Measurements from ENCODE around the gene NME7.
"Not testable (repeated sequence)": the region's sequence is repeated elsewhere in the genome, so short reads cannot be mapped to it uniquely, and the experiment has no call there.

Gene NME7

DNA sequence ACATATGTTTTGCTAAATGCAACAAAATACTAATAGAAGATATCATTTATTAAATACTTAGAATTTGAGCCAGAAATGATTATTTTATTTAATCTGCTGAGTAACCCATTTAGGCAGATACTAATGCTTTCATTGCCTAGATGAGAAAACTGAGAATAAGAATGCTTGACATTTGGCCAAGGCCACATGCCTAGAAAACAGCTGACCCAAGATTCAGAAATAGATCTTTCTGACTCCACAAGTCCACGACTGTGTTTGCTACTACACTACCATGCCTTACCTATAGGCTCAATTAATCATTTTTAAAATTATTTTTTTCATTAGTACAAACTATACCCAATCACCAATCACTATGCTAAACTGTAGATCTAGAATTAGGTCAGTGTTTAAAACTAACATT lies 131.5 kb downstream of the NME7 start:
- no peak overlapping the region for H3K4me3 ChIP-seq (ENCODE audit: low read depth, low read length)

DNA sequence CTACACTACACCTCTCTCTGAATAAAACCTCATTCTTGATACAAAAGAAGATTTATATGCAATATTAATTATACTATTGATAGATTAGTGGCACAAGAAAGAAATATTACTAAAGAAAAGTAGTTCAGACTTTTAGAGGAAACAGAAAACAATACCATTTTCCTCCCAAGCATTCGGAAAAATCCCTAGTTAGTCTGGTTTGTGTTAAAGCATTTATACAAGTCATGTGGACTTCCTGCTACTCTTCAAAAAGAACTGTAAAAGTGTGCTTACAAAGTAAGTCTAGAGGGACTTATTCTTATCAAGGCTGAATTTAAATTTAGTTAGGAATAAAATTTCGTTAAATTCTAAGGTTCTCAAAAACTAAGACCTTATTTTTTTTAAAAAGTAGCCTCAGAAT lies 132.0 kb downstream of the NME7 start:
- no peak overlapping the region for H3K4me3 ChIP-seq (ENCODE audit: low read depth, low read length)

DNA sequence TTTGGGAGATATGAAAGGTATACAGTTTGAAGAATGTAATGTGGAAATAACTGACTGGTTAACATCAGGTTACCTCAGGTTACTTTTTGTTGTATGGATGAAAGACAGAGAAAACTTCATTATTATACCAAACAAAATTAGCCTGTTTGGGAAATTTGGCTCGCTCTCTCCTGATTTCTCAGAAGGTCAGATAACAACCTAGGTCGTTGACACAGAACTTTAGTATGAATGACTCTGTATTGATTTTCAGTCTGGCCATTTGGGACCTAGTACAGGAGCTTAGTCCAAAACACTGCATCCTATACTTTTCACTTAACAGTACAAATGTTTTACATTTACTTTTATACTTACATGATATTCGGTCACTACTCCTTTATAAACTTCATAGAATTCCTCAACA lies 132.8 kb downstream of the NME7 start:
- H3K4me3 ChIP-seq (ENCODE audit: low read depth, low read length) = no peak overlapping the region

DNA sequence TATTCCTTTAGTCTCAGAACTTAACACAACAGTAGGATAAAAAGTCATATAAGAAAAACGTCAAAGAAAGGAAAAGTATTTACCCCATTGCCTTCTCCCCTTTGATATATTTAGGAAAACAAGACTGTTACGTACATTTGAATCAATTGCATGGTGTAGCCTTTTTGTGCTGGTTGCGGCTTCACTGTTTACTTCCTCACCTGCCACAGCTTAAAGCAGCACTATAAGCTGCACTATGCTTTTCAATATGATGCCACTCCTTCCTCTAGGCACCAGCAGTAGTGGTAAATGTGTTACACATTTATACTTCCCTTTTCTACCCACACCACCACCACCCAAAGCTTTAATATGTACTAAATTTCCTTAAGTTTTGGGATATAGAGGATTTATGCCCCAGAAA lies 150.0 kb downstream of the NME7 start:
- no peak overlapping the region for H3K4me3 ChIP-seq (ENCODE audit: low read depth, low read length)

DNA sequence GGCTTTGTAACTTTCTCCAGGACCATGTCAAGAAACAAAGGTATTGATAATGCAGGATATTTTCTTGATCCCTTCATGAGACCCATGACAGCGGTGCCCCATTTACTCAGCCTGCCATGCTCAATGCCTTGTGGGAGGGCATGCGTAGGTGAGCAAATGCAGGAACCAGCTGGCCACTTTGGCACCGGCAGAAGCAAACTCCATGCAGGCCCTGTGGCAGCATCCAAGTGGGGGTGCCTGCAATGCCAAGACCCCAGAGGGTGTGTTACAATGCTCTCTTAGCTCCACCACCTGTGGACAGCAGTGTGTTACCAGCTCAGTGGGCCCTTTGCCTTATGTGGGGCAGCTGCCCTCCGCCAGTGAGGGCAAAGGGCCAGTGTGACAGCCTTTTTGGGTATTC lies 153.0 kb downstream of the NME7 start:
- no peak overlapping the region for H3K4me3 ChIP-seq (ENCODE audit: low read depth, low read length)

DNA sequence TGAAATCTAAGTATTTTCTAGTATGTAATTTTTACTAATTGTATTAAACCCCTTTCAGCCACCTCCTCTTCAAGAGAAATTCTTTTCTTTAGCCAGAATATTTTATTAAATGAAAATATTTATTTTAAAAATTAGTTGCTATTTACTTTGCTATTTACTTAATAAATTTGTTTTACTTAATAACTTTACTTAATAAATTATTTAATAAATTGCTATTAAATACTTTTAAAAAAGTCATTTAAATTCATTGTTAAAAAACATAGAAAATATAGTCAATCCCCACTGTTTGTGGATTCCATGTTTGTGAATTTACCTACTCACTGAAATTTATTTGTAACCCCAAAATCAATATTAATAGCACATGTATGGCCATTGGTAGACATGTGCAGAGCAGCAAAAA lies 155.5 kb downstream of the NME7 start:
- H3K4me3 ChIP-seq (ENCODE audit: low read depth, low read length) = no peak overlapping the region

DNA sequence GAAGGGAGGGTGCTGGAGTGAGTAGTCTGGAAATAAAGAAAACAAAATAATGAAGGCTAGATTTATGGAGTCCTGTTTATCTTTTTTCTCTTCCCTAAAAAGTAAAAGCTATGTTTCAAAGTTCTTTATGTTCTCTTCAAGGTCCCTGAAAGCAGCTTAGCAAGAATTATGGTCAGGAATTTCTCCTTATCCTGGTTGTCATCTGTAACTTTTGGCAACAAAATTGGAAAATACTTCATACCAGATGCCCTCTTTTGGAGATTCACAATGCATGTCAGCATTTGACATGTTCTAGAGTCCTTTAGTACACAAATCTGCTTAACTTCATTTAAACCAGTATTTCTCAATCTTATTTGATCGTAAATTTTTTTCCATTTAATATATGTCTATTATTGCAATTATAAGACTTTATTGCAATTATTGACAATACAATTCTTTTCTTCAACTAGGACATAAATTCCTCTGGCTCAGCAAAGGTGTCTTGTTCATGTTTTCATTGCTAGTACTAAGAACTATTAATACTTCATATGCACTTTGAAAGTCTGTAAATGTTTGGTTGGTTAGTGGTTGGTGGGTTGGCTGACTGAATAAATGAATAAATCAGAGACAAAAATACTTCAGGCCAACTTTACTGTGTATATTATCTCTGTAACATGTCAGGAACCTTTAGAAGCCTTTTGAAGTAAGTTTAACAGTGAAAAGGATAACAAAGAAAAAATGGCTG lies 159.6 kb downstream of the NME7 start:
- no peak overlapping the region for H3K4me3 ChIP-seq (ENCODE audit: low read depth, low read length)

DNA sequence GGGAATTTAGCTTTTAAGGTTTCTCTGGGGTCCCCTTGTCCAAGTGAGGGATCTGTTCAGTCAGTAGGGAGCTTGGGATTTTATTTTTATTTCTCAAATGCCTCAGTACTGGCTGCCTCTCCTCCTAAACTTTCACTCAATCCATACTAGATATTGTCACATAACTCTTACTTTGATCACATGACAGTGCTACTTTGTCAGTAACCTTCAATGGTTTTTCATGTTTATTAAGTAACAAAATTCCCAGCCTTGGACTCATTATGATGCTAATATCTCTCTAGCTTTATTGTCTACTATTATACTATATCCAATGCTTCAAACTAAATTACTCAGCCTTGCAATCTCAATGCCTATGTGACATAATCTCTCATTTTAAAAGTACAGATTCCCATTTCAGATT lies 163.4 kb downstream of the NME7 start:
- no peak overlapping the region for H3K4me3 ChIP-seq (ENCODE audit: low read depth, low read length)

DNA sequence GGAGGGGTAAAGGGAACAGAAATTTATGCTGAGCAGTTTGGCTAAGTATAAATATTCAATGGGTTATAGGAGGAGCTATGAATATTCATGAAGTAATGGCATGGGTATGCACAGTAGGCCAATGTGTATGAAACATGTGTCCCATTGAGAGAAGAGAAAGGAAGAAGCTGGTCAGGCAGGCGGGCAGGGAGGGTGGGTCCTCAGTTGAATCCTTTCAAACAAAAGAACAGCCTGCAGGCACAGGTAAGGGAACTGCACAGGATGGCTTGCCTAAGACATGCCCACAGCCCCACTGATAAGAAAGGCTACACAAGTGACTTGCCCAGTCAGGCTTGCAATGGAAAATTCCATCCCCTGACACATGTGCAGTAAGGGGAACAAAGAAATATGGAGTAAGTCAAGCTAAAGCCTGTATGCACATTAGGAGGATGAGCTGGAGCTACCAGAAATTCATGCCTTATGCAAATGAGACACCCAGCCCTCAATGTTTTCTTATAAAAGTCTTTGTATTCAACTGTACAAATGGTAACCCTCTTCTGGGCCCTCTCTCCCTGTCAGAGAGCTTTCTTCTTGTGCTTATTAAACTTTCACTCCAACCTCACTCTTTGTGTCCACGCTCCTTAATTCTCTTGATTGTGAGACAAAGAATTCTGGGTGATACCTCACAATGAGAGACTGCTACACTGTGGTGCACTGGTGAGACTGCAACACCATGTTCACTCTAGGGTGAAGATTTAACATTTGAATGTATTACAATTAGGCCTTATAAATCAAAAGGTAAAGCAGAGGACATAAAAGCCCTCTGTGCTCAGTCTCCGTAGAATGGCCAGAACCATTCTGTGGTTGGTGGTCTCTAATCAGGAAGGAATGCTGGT lies 164.6 kb downstream of the NME7 start:
- H3K4me3 ChIP-seq (ENCODE audit: low read depth, low read length) = no peak overlapping the region

DNA sequence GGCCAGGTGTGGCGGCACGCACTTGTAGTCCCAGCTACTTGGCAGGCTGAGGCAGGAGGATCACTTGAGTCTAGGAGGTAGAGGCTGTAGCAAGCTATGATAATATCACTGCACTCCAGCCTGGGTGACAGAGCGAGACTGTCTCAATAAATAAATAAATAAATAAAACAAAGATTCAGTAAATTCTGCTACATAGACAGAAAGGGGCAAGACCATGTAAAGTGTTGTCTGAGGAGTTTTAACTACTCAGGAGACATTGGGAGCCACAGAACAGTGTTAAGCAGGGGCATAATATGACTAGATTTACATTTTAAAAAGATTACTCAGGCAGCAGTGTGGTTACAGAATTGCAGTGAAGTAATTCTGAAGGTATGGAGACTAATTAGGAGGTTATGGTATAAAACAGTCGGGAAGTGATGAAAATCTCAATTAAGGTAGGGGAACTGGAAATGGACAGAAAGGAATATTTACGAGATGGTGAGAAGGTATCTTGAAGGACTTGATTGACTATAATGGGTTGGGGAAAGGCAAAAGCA lies 166.4 kb downstream of the NME7 start:
- H3K4me3 ChIP-seq (ENCODE audit: low read depth, low read length) = no peak overlapping the region

DNA sequence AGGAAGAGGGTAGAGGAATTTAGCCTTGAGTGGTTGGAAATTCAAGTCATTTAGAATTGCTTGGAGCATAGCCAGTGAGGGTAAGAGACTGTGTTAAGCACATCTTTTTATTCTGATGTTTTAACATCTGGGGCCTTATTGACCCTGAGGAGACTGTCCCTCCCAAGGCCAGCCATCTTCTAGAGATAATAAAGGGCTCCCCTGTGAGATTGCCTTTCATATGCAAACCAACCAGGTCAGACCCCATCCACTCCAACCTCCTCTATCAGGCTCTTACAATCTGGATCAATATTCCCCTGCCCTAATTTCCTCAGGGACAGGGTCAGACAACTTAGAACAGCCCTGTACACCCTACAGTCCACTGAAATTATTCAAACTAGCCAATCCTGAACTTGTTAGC lies 167.3 kb downstream of the NME7 start:
- no peak overlapping the region for H3K4me3 ChIP-seq (ENCODE audit: low read depth, low read length)

DNA sequence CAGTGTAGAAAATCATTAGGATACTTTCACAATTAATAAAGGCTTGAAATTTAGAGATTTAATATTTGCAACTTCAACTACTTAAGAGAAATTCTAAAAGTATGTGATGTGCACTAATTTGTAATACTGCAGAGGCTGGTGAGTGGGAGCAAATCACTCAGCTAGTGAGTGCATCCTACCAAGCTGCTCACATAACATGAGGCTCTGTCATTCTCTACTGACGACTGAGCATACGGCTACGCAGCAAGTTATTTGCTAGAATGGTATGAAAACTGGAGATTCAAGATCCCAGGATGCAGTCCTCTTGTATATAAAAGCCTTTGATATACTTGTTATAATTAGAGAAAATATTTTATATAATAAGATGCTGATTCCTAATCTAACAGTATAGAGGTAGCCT lies 171.0 kb downstream of the NME7 start:
- no peak overlapping the region for H3K4me3 ChIP-seq (ENCODE audit: low read depth, low read length)

DNA sequence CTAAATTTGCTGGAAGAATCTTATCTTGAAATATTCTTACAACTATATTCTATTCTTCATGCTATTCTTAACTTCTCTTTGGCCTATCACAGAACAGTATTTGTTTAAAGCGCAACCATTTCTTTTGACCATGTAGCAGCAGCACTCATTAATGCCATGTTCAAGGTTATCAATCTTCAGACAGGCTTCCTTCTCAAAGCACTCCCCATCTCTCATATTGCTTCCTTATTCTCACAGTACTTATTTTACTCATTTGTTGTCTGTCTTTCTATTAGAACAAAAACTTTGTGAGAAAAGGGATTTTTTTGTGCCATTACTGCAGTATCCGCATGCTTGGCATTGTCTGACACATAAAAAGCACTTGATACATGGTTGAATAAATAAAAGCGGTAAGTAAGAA lies 171.4 kb downstream of the NME7 start:
- H3K4me3 ChIP-seq (ENCODE audit: low read depth, low read length) = no peak overlapping the region

DNA sequence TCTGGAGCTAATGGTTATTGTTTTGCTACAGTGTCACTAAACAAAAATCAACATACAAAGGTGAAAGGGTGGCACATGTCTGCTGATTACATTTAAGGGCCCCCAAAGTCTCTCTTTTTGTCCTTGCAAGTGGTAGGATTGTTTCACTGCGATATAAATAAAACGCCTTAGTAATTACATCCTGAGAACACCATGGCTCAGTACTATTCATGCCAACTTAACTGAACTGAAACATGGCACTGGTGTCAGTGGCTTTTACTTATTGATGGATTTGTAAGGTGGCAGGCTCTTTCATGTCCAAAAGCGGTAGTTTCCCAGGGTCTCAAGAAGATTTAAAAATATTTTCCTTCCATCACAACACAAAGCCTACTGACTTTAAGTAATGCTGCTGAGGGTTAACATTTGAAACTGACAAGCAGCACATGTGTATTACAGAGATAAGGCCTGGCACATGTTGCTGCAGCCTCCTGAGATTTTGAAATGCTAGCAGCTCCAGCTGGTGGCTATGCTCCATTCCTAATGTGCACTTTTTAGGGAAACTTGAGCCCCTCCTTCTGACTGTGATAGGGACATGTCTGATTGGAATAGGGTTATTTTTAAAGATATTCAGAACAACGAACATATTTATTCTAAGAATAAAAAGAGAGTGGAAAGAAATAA lies 174.3 kb downstream of the NME7 start:
- H3K4me3 ChIP-seq (ENCODE audit: low read depth, low read length) = no peak overlapping the region

DNA sequence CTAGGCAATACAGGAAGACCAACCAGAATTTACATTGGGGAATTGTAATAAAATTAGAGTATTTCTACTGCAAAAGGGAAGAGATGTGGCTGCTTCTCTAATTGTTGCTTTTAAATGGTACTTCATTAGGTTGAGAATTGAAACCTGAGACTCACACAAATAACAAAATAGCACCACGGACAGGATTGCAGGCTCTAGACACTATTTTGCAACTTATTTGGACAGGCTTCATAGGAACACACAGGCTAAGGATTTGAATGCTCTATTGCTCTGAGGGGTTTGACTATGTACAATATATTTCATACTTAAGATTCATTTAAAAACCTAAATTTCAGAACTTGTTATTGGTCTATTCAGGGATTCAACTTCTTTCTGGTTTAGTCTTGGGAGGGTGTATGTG lies 181.5 kb downstream of the NME7 start:
- no peak overlapping the region for H3K4me3 ChIP-seq (ENCODE audit: low read depth, low read length)

DNA sequence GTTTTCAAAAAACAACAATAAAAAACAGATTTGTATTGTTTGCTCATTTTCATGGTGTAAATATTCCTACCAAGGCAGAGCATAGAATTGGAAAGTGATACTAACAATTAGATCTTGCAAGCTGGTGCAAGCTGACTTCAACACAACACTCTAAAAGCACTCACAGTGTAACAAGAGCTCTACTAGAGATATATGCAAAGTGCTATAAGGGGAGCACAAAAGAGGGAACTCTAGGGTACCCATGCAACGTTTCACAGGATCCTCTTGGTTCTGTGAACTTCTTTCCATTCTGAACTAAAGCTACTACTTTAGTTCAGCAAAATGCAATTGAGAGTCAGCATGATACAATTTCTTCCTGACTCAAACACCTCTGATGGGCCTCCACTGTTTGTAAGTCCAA lies 182.8 kb downstream of the NME7 start:
- H3K4me3 ChIP-seq (ENCODE audit: low read depth, low read length) = no peak overlapping the region

DNA sequence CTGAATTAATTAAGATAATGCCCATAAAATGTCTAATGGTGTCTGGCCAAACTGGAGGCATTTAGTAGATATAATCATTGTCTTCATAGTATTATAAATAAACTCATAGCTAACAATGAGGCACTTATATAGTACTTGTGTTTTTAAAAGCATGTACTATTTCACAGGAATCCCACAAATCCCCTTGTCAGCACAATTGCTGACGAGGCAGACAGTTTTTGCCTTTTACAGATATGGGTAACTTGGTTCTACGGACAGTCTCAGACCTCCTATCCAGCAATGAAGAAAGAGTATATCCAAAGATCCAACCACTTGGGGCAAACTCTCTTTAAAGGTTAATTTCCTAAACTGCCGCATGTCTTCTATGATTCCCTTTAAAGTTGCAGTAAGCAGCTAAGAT lies 187.4 kb downstream of the NME7 start:
- no peak overlapping the region for H3K4me3 ChIP-seq (ENCODE audit: low read depth, low read length)

DNA sequence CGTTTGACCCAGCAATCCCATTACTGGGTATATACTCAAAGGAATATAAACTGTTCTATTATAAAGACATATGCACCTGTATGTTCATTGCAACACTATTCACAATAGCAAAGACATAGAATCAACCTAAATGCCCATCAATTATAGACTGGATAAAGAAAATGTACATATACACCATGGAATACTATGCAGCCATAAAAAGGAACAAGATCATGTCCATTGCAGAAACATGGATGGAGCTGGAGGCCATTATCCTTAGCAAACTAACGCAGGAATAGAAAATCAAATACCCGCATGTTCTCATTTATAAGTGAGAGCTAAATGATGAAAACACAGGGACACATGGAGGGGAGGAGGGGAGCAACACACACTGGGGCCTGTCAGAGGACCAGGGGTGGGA lies 188.2 kb downstream of the NME7 start:
- H3K4me3 ChIP-seq (ENCODE audit: low read depth, low read length) = not testable (repeated sequence)

DNA sequence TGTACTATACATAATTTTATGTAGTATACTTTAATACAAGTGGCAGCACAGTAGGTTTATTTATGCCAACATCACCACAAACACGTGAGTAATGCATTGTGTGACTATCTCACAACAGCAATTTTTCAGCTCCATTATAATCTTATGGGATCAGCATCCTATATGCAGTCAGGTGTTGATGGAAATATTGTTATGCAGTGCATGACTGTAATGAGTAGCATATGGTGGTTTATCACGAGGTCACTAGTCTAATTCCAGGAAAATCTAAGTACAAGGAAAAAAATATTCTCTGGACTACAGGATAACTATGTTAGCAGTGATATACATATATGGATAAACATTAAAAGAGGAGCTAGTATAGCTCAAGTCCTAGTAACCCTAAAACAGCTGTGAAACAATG lies 192.1 kb downstream of the NME7 start:
- no peak overlapping the region for H3K4me3 ChIP-seq (ENCODE audit: low read depth, low read length)

DNA sequence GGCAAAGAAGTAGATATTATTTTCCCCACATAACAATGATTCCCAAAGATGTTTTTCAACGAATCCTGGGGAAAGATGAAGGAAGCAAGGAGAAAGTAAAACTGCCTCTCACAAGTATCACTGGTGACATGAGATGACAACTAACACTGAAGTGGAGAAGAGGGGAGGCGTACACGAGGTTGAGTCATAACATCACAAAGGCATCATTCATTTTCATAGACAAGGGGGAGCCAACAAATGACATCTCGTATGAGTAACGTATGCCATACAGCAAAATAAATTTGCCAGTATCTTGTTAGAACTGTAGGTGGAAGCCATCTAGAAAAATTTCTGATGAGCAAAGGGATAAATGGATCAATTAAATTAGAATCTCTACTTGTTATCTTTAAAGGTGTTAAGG lies 204.5 kb downstream of the NME7 start:
- H3K4me3 ChIP-seq (ENCODE audit: low read depth, low read length) = no peak overlapping the region

DNA sequence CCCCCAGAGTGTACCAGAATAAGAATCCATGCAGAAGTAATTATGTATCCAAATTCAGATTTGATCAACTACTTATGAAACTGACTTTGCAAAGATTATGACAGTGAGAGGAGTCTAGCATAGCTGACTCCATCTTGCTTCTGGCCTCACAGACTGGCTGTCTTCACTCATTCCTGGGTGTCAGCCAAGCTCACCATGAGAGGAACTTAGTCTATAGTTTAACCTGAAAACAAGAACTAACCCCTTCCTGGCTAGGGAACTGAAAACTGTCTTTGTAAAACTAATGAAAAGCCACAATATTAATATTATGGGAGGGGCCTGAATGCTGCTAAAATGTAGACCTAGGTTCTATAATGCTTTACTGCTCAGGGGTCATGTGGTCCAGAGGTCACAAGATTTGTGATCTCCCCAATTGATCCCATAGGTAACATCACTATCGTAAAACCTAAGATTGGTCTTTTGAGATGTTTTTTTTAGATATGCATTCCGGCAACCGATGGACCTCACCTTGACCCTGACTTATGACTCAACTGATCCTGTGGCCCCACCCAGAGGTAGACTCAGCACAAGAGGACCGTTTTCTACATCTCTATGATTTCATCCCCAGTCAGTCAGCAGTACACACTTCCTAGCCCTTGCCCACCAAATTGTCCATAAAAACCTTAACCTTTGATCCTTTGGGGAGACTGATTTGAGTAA lies 206.0 kb downstream of the NME7 start:
- H3K4me3 ChIP-seq (ENCODE audit: low read depth, low read length) = no peak overlapping the region

All from iPS-11a (cell line).